Esophagus squamous epithelium (tissue), 4 donors: ENCODE results near the gene CNRIP1.

ENCODE experiments used
- CTCF ChIP-seq, 6 experiments: fragments of 450-650 bp in 4 of 6; fragments of 200-600 bp in 2 of 6; sonication (generic) in 2 of 6; IDR thresholded peaks; one replicate each; pipeline ENCODE4 v1.5.1; 2016 to 2019; ENCODE audit warnings: antibody characterized with exemption in 6 of 6, mild to moderate bottlenecking in 4 of 6, moderate library complexity in 4 of 6
- POLR2A ChIP-seq, 4 donors: fragments of 450-650 bp; IDR thresholded peaks; one replicate each; pipeline ENCODE4 v1.6.1; 2017; ENCODE audit warnings: antibody characterized with exemption in 4 of 4, mild to moderate bottlenecking in 4 of 4, moderate library complexity in 3 of 4

GRCh38 chr2:68283419-68283812, 36.3 kb downstream of the CNRIP1 start:
- TF ChIP-seq POLR2A (IDR thresholded peaks at IDR 0.05): no peak
- TF ChIP-seq CTCF (IDR thresholded peaks at IDR 0.05): no peak
